H1 (cell line): ENCODE data around the gene APP. TPM values are rescaled to one million over a fixed set of nuclear protein-coding genes. Genes with fewer than 3 reads are reported as not detected.

Experiments
- BCL11A ChIP-seq, 2 experiments: IDR thresholded peaks; one replicate each; pipeline ENCODE4 v1.6.1; 2011; ENCODE audit warnings: low read depth in 2 of 2, low read length in 2 of 2, mild to moderate bottlenecking in 2 of 2
- CHD1 ChIP-seq: IDR thresholded peaks from 2 replicates; pipeline ENCODE4 v1.6.1; 2012; ENCODE audit warnings: low read depth, low read length, improper control_type of control experiment
- EP300 ChIP-seq, 2 experiments: IDR thresholded peaks; 1 replicate in 1 of 2; 2 replicates in 1 of 2; pipeline ENCODE4 v1.6.1; 2011 to 2012; ENCODE audit warnings: low read depth in 2 of 2, low read length in 2 of 2, mild to moderate bottlenecking in 2 of 2, borderline replicate concordance in 1 of 2, inconsistent platforms in 1 of 2, moderate library complexity in 1 of 2
- EZH2 ChIP-seq: fragments of 200-600 bp; sonication (generic); IDR thresholded peaks from 2 replicates; pipeline ENCODE4 v1.7.1; 2012; ENCODE audit warnings: low read depth, mild to moderate bottlenecking, moderate library complexity, low read length, inconsistent platforms; ENCODE audit not compliant: severe bottlenecking
- GTF2F1 ChIP-seq: IDR thresholded peaks from 2 replicates; pipeline ENCODE4 v1.6.1; 2012; ENCODE audit warnings: low read depth, low read length, improper control_type of control experiment, borderline replicate concordance
- JUN ChIP-seq: IDR thresholded peaks from 2 replicates; pipeline ENCODE4 v1.6.1; 2011; ENCODE audit warnings: low read depth, mild to moderate bottlenecking, improper control_type of control experiment, low read length
- MAFK ChIP-seq: IDR thresholded peaks from 2 replicates; pipeline ENCODE4 v1.6.1; 2012; ENCODE audit warnings: low read depth, mild to moderate bottlenecking, improper control_type of control experiment, low read length
- SUZ12 ChIP-seq: fragments of 200-600 bp; sonication (generic); IDR thresholded peaks from 2 replicates; pipeline ENCODE4 v1.6.1; 2012; ENCODE audit warnings: mild to moderate bottlenecking, inconsistent platforms, low read length, moderate library complexity, mixed read lengths
- polyA plus RNA-seq, 7 experiments: library from polyadenylated mRNA; depleted of rRNA in 3 of 7; stranded (reverse) in 5 of 7; unstranded in 2 of 7; fragments of >200 nt in 5 of 7; fragments of 200-250 nt in 2 of 7; gene quantifications; 1 replicate in 5 of 7; 2 replicates in 1 of 7; 4 replicates in 1 of 7; pipeline versions ENCODE4 v1.2.1 to v1.2.3, GENCODE V29; 2011 to 2013; ENCODE audit warnings: missing spikeins in 2 of 7, mixed read lengths in 2 of 7
- total RNA-seq: library from RNA; stranded (reverse); fragmentation: NEBNext Ultra II Directional; extraction: Animal tissue kit (Norgen Biotek cat#: 25700); gene quantifications from 2 replicates; pipeline ENCODE4 v1.2.1, GENCODE V29; 2021

Gene APP
- total and polyA plus RNA-seq, 2 of the 8 experiments (the other 6 are each of a cell fraction or from before 2014, with no cell fraction given): 375 to 551 TPM

- no peak for TF ChIP-seq EZH2
- TF ChIP-seq JUN: no peak
- no peak for TF ChIP-seq GTF2F1
- TF ChIP-seq BCL11A (IDR thresholded peaks at IDR 0.05; ENCODE audit: low read depth in 2 of 2, low read length in 2 of 2): no peak
- TF ChIP-seq MAFK: no peak
- TF ChIP-seq CHD1: no peak
- no peak for TF ChIP-seq EP300 (IDR thresholded peaks at IDR 0.05; ENCODE audit: borderline replicate concordance in 1 of 2, low read depth in 2 of 2, low read length in 2 of 2)
- no peak for TF ChIP-seq SUZ12
Observed at GRCh38 chr21:26210614-26211013, 40.0 kb upstream of the APP start (continued).
